Activated CD4-positive, alpha-beta memory T cell treated with anti-CD3 and anti-CD28 coated beads, Interleukin-2, amount 10 ng/mL, durations not matched to agents 7 days and 5 days (primary cell): ENCODE data around the gene ARHGAP28. TPM values are rescaled to one million over a fixed set of nuclear protein-coding genes. Genes with fewer than 3 reads are reported as not detected.

Experiments used
- CTCF ChIA-PET: fragments of 350-600 bp; sonication (Branson Sonifier 250); formaldehyde crosslinking; loops from one replicate; lab custom pipeline; 2021; ENCODE audit warnings: antibody characterized with exemption, inconsistent platforms; lab: Charles Lee
- POLR2A ChIA-PET: fragments of 350-600 bp; sonication (Branson Sonifier 250); formaldehyde crosslinking; loops from one replicate; lab custom pipeline; 2021; ENCODE audit warnings: antibody characterized with exemption; lab: Charles Lee
- DNase-seq: peaks from one replicate; pipeline ENCODE4 v3.0.0-alpha.2; 2020
- H3K27ac Mint-ChIP-seq: one replicate; pipeline ENCODE4 v1.8.0; 2021; ENCODE audit warnings: mild to moderate bottlenecking, mixed read lengths
- H3K27me3 Mint-ChIP-seq: one replicate; pipeline ENCODE4 v1.8.0; 2021; ENCODE audit warnings: mixed read lengths
- H3K36me3 Mint-ChIP-seq: one replicate; pipeline ENCODE4 v1.8.0; 2021; ENCODE audit warnings: low read depth, mixed read lengths
- H3K4me1 Mint-ChIP-seq: one replicate; pipeline ENCODE4 v1.8.0; 2021; ENCODE audit warnings: mixed read lengths
- H3K4me3 Mint-ChIP-seq: one replicate; pipeline ENCODE4 v1.8.0; 2021; ENCODE audit warnings: mild to moderate bottlenecking, mixed read lengths
- H3K9me3 Mint-ChIP-seq: one replicate; pipeline ENCODE4 v1.8.0; 2021; ENCODE audit warnings: mixed read lengths
- total RNA-seq, 2 experiments: library from RNA; stranded (reverse); gene quantifications; one replicate each; pipeline ENCODE4 v1.2.3, GENCODE V29; 2021

The ARHGAP28 gene
- total RNA-seq, 2 experiments from 2014 or later = not detected

GRCh38 chr18:6719910-6720683, 9.4 kb upstream of the ARHGAP28 start:
- Mint-ChIP-seq H3K9me3 (peaks cover 5% of the 10 kb centered on the region), H3K4me3 (no peak overlapping the region), H3K4me1 (no peaks in the 10 kb centered on the region), H3K36me3 (no peaks in the 10 kb centered on the region), H3K27ac (no peak overlapping the region), H3K27me3 (no peaks in the 10 kb centered on the region)
- ChIA-PET POLR2A (no interaction called here), CTCF (no interaction called here)
- DNase-seq = no peak

GRCh38 chr18:6721755-6722154, 7.8 kb upstream of the ARHGAP28 start:
- H3K27me3 Mint-ChIP-seq = no peaks in the 10 kb centered on the region
- no peak for DNase-seq
- H3K36me3 Mint-ChIP-seq = no peaks in the 10 kb centered on the region
- H3K9me3 Mint-ChIP-seq = peaks cover 3% of the 10 kb centered on the region
- CTCF ChIA-PET = no interaction called here
- H3K27ac Mint-ChIP-seq = no peak overlapping the region
- no peaks in the 10 kb centered on the region for H3K4me1 Mint-ChIP-seq
- POLR2A ChIA-PET = no interaction called here
- no peak overlapping the region for H3K4me3 Mint-ChIP-seq

GRCh38 chr18:6722690-6723089, 6.8 kb upstream of the ARHGAP28 start:
- Mint-ChIP-seq H3K4me3 (no peak overlapping the region), H3K4me1 (no peaks in the 10 kb centered on the region), H3K27ac (no peak overlapping the region), H3K36me3 (no peaks in the 10 kb centered on the region), H3K9me3 (no peaks in the 10 kb centered on the region), H3K27me3 (no peaks in the 10 kb centered on the region)
- ChIA-PET CTCF (no interaction called here), POLR2A (no interaction called here)
- no peak for DNase-seq

GRCh38 chr18:6724331-6724730, 5.2 kb upstream of the ARHGAP28 start:
- Mint-ChIP-seq H3K9me3 (no peaks in the 10 kb centered on the region), H3K27me3 (peaks cover 10% of the 10 kb centered on the region), H3K4me1 (peaks cover 4% of the 10 kb centered on the region), H3K36me3 (no peaks in the 10 kb centered on the region), H3K27ac (no peak overlapping the region), H3K4me3 (no peak overlapping the region)
- ChIA-PET CTCF (no interaction called here), POLR2A (no interaction called here)
- no peak for DNase-seq

GRCh38 chr18:6728331-6728730, 1.2 kb upstream of the ARHGAP28 start:
- H3K27me3 Mint-ChIP-seq = peaks cover 15% of the 10 kb centered on the region
- no peaks in the 10 kb centered on the region for H3K9me3 Mint-ChIP-seq
- no peak overlapping the region for H3K4me3 Mint-ChIP-seq
- no peak for DNase-seq
- peaks cover 6% of the 10 kb centered on the region for H3K4me1 Mint-ChIP-seq
- ChIA-PET POLR2A (no interaction called here), CTCF (no interaction called here)
- H3K27ac Mint-ChIP-seq = no peak overlapping the region
- no peaks in the 10 kb centered on the region for H3K36me3 Mint-ChIP-seq

- POLR2A ChIA-PET = no interaction called here
- Mint-ChIP-seq H3K9me3 (no peaks in the 10 kb centered on the region), H3K4me3 (no peak overlapping the region), H3K36me3 (no peaks in the 10 kb centered on the region), H3K27me3 (peaks cover 15% of the 10 kb centered on the region), H3K4me1 (peaks cover 6% of the 10 kb centered on the region), H3K27ac (no peak overlapping the region)
- DNase-seq = no peak
- CTCF ChIA-PET = no interaction called here
These were observed 688 bp upstream of the ARHGAP28 start for GRCh38 chr18:6728809-6729246.

- Mint-ChIP-seq H3K9me3 (no peaks in the 10 kb centered on the region), H3K4me3 (no peak overlapping the region), H3K4me1 (peaks cover 6% of the 10 kb centered on the region), H3K27ac (no peak overlapping the region), H3K27me3 (peaks cover 15% of the 10 kb centered on the region), H3K36me3 (no peaks in the 10 kb centered on the region)
- DNase-seq = no peak
- ChIA-PET POLR2A (no interaction called here), CTCF (no interaction called here)
These were observed 1.1 kb downstream of the ARHGAP28 start for GRCh38 chr18:6730416-6731221.

- Mint-ChIP-seq H3K36me3 (no peaks in the 10 kb centered on the region), H3K4me1 (peaks cover 6% of the 10 kb centered on the region), H3K4me3 (no peak overlapping the region), H3K9me3 (no peaks in the 10 kb centered on the region), H3K27ac (no peak overlapping the region), H3K27me3 (peaks cover 15% of the 10 kb centered on the region)
- POLR2A ChIA-PET = no interaction called here
- CTCF ChIA-PET = no interaction called here
- DNase-seq = no peak
These were observed 1.7 kb downstream of the ARHGAP28 start for GRCh38 chr18:6731222-6731596.

GRCh38 chr18:6732952-6733351, 3.4 kb downstream of the ARHGAP28 start:
- Mint-ChIP-seq H3K36me3 (no peaks in the 10 kb centered on the region), H3K4me3 (no peak overlapping the region), H3K9me3 (no peaks in the 10 kb centered on the region), H3K4me1 (peaks cover 6% of the 10 kb centered on the region), H3K27ac (no peak overlapping the region), H3K27me3 (peaks cover 15% of the 10 kb centered on the region)
- no peak for DNase-seq
- CTCF ChIA-PET = no interaction called here
- POLR2A ChIA-PET = no interaction called here

GRCh38 chr18:6733758-6734157, 4.2 kb downstream of the ARHGAP28 start:
- Mint-ChIP-seq H3K27me3 (peaks cover 10% of the 10 kb centered on the region), H3K27ac (no peak overlapping the region), H3K4me1 (peaks cover 6% of the 10 kb centered on the region), H3K36me3 (no peaks in the 10 kb centered on the region), H3K4me3 (no peak overlapping the region), H3K9me3 (no peaks in the 10 kb centered on the region)
- POLR2A ChIA-PET = no interaction called here
- CTCF ChIA-PET = no interaction called here
- no peak for DNase-seq

GRCh38 chr18:6734726-6735430, 5.4 kb downstream of the ARHGAP28 start:
- no peaks in the 10 kb centered on the region for H3K9me3 Mint-ChIP-seq
- no peak overlapping the region for H3K4me3 Mint-ChIP-seq
- POLR2A ChIA-PET = no interaction called here
- H3K36me3 Mint-ChIP-seq = no peaks in the 10 kb centered on the region
- DNase-seq = no peak
- CTCF ChIA-PET = no interaction called here
- H3K4me1 Mint-ChIP-seq = peaks cover 1% of the 10 kb centered on the region
- H3K27me3 Mint-ChIP-seq = peaks cover 4% of the 10 kb centered on the region
- H3K27ac Mint-ChIP-seq = no peak overlapping the region

GRCh38 chr18:6737833-6738232, 8.3 kb downstream of the ARHGAP28 start:
- H3K4me3 Mint-ChIP-seq = no peak overlapping the region
- no peaks in the 10 kb centered on the region for H3K36me3 Mint-ChIP-seq
- ChIA-PET POLR2A (no interaction called here), CTCF (no interaction called here)
- H3K4me1 Mint-ChIP-seq = no peaks in the 10 kb centered on the region
- H3K9me3 Mint-ChIP-seq = no peaks in the 10 kb centered on the region
- no peak for DNase-seq
- H3K27me3 Mint-ChIP-seq = no peaks in the 10 kb centered on the region
- H3K27ac Mint-ChIP-seq = no peak overlapping the region

GRCh38 chr18:6738622-6739021, 9.1 kb downstream of the ARHGAP28 start:
- H3K27ac Mint-ChIP-seq = no peak overlapping the region
- ChIA-PET POLR2A (no interaction called here), CTCF (no interaction called here)
- H3K9me3 Mint-ChIP-seq = no peaks in the 10 kb centered on the region
- H3K27me3 Mint-ChIP-seq = no peaks in the 10 kb centered on the region
- DNase-seq = no peak
- H3K36me3 Mint-ChIP-seq = no peaks in the 10 kb centered on the region
- H3K4me3 Mint-ChIP-seq = no peak overlapping the region
- no peaks in the 10 kb centered on the region for H3K4me1 Mint-ChIP-seq
